GM21381 (cell line): ENCODE data around the gene TAS2R1.
"Not testable (repeated sequence)": the region's sequence is repeated elsewhere in the genome, so short reads cannot be mapped to it uniquely, and the experiment has no call there.

ENCODE experiments used
- ATAC-seq: cut with Tn5 transposase; IDR thresholded peaks from one replicate; pipeline ENCODE4 v1.9.1; 2021; ENCODE audit warnings: mild to moderate bottlenecking, moderate library complexity; ENCODE audit not compliant: unreplicated experiment

TAS2R1 gene

DNA sequence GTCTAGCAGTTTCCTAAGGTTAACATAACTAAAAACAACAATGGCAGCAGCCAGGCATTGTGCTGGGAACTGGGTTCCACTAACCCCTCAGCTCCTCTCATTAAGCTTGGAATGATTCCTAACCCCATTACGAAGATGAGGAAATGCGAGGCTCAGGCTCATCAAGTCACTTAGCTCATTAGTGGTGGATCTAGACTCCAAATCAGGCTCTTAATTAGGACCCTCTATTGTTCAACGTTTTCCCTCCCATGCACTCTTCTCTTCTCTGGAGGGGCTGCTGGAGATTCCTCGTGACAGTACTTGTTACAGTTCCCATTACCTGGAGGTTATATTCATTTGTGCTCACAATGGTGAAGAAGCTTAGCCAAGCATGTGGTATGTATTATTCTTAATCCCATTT lies 6.5 kb downstream of the TAS2R1 start:
- no peak for ATAC-seq

DNA sequence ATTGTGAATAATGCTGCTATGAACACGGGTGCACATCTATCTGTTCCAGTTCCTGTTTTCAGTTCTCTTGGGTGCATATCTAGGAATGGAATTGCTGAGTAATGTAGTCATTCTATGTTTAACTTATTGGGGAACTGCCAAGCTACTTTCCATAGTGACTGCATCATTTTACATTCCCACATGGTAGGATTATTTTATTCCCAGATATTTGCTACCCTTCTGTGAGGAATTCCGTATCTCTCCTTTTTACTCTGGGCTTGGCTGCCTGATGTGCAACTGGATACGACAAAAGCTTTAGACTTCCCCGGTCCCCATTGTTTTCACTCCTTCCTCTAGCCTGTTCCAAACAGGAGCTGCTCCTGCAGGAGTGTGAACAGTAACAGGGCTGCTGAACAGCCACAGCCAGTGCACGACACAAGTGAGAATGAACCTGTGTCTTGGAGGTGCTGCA lies 7.2 kb downstream of the TAS2R1 start:
- no peak for ATAC-seq

DNA sequence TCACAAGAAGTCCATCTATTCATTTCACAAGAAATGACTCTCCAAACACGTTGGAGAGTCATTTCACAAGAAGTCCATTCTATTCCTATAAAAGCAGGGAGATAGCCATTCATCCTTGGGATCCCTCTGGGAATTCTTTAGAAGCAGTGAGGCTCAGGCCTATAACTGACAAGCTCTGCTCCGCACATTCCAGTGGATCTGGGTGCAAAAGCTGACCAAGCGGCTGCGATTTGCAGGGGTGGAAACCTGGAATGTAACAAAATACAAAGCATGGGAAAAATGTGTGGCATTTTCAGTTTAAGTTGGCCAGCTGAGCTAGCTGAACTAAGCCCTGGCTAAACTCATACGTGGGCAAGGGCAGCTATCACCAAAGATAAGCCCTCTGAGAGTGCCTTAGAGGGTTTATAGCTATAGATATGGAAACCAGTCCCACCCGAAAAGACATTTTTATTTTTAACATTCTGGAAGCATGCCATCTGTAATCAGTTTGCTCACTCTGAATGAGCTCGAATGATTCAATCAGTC lies 8.7 kb downstream of the TAS2R1 start:
- ATAC-seq, result no peak

DNA sequence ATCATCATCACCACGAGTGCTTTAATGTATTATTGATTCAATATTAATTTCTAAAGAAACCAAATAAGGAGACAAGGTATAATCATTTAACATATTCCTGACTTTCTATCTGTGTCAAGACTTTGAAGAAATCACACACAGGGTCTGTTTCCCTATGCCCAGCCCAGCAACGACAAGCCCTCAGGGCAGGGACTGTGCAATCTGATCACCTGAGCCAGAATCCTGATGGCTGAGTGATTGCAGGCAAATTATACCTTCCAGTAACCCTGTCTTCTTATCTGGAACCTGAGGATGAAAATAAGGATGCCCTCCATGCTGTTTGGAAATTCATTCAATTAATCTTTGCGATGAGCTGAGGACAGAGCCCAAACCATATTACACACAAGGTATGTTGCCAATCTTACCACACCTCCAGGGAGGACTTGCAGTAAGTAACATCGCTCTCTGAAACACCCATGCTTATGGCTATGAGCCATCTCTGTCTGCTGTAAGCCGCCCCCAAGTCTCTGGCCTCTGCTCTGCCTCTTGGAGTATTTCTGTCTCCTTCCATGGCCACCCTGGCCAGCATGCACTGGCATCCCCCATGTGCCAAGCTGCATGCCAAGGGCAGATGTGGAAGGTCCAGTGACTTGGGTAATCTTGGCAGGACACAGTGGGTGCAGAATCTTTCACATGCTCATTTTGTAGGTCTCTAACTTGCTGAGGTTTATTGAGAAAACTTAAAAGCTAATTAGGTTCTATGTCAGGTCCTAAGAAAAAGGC lies 10.6 kb downstream of the TAS2R1 start:
- ATAC-seq, result no peak

DNA sequence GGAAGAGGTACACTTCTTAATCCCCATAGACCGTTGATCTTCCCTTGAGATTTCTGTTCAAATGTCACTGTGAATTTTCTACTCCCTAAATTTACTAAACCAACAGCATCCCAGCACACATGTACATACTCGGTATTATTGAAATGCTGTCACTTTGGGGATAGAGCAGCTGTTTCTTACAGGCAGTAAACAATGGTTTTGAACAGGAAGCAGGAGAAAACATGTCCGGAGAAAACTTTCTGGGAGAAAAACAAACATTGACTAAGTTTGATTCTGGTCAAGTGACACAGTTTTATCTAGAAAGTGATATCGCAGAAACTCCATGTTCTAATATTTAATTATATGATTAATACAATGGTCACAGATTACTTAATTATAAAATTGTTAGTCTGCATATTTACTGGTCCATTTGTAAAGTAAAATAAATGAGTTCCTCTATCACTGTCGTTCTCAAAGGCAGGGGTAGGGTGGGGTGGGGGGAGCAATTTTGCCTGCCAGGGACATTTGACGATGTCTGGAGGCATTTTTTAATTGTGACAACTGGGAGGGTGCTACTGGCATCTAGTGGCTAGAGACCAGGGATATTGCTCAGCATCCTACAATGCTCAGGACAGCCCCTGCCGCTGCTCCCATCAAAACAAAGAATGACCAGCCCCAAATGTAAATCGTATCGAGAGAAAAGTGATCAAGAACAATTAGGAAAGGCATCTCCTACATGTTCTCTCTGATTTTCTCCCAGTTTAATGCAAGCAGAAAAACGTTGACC lies 12.2 kb downstream of the TAS2R1 start:
- ATAC-seq, result no peak

DNA sequence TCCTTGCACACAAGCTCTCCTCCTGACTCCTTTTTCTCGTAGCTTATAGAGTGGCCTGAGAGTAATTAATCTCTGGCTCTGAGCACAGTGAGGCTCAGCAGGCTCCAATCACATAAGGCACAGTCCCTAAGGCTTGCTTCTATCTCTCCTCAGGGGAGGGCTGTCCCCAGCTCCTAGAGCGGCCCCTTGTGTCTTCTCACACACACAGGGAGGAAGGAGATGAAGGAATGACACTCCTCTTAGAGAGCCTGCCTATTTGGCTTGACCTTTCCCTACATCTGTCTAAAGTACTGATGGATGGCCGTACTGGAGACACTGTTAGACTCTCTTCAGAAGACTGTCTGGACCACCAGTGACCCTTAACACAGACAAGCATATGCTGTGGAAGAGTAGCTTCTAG lies 12.9 kb downstream of the TAS2R1 start:
- ATAC-seq, result no peak

DNA sequence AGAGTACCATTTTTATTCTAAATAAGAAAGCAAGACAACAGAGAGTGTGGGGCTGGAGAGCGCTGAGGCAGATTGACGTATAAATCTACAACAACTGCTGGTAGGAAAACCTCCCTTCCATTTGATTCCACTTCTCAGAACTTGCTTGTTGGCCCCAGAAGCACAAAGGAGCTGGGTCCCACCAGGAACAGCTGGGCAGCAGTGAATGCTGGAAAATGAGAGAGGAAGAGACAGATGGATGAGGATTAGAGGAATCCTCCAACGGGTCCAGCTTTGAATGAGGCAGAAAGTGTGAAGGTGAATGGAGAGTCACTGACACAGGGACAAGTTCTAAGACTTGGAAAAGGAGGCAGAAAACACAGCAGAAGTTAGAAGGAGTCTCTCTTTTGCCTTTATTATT lies 14.8 kb downstream of the TAS2R1 start:
- no peak for ATAC-seq

DNA sequence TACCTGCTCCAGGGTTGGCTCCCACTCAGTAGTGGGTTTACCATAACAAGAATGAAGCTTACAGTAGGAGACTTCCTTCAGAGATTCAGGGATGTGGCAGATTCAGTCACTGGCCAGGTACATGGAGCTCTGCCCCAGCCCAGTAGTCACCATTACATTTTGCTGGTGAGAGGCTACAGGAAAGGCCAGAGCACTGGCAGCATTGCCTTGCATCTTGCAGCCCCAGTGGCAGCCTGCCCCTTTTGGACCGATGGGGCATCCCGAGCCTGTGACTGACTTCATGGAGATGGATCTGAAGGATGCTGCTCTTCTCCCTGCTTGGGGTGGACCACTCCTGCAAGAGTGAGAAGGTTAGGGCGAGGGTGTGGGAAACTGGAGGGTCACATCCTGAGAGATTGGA lies 16.8 kb downstream of the TAS2R1 start:
- ATAC-seq, result no peak

DNA sequence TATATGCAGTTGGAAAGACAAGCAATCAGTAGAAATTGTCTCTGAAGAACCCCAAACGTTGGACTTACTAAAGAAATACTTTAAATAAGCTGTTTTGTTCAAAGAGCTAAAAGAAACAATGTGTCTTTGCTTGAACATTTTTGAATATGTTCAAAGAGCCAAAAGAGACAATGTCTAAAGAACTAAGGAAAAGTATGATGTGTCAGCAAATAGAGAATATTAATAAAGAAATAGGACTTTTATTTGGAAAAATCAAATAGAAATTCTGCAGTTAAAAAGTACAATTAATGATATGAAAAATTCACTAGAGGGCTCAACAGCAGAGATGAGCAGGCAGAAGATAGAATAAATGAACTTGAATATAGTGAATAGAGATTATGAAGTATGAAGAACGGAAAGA lies 19.2 kb downstream of the TAS2R1 start:
- ATAC-seq, result no peak

DNA sequence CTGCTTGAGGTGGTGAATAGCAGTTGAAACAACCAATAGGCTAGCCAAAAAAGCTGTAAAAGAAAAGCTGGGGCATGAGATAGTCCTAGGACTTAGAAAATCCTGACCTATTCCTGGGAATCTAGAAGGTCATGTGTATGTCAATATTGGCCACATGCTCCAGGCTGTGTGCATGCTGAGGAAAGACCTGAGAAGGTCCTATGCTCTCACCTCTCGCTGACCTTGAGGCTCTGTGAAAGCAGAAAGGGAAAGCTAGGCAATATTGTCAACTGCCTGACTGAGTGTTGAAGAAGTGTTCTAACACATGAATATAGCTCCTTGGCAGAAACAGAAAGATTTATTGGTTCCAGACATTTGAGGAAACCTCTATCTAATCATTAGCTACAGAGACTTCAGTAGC lies 19.8 kb downstream of the TAS2R1 start:
- no peak for ATAC-seq

DNA sequence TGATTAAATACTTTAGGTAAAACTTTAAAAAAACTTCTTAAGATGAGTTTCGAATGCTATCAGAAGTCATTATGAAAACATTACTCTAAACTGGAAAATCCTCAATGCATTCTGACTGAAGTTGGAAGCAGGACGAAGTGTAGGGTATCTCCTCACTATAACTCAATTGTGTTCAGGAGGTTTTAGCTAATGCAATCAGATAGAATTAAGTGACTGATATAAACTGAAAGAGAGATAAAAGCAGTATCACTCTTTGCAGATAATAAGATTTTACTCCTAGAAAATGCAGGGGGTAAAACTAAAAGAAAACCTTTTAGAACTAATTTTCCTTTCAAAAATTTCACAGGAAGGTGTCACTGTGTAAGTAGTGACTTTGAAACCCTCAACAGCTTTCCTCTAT lies 22.1 kb downstream of the TAS2R1 start:
- ATAC-seq, result no peak

DNA sequence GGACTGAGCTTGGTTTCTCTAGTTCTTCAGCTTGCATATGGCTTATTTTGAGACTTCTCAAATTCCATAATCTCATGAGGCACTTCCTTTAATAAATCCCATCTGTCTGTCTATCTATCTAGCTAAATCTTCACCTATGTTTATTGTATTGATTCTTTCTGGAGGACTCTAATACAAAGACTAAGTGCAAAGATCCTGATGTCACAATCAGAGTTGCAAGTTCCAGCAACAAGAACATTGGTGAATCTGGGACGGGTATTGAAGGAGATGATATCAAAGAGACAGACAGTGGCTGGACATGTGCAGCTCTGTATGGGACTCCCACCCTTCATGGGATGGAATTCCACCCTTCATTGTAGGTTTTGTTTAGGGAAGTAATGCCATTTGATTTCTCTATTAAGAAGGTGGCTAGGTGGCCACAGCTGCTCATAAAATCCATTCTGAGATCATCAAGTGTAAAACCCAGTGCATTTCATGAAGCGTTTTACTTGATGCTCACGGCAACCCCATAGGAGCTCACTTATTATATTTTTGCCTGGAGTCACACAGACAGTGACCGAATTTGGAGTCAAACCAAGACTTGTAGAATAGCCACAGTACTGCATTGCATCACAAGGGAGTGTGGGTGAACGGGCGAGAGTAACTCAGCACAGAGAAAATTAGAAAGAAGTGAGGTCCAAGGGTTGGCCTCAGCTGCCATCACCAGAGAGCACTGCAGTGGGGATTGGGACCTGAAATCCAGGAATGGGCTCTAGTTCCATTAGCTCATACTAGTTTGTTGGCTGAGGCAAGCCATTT lies 24.9 kb downstream of the TAS2R1 start:
- ATAC-seq, result no peak

DNA sequence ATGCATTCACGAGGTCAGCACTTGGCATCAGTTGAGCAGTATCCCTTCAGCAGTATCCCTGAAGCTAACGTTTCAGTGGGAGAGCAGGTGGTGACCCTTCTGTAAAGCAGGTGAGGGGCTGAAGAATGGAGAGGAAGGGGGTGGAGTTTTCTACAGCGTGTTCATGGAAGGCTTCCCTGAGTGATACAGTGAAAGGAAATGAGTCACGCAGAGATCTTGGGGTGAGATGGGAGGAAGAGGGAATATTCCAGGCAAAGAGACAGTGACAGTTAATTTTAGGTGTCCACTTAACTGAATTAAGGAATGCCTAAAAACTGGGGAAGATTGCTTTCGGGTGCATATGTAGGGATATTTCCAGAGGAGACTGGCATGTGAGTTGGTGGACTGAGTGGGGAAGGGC lies 25.7 kb downstream of the TAS2R1 start:
- no peak for ATAC-seq

DNA sequence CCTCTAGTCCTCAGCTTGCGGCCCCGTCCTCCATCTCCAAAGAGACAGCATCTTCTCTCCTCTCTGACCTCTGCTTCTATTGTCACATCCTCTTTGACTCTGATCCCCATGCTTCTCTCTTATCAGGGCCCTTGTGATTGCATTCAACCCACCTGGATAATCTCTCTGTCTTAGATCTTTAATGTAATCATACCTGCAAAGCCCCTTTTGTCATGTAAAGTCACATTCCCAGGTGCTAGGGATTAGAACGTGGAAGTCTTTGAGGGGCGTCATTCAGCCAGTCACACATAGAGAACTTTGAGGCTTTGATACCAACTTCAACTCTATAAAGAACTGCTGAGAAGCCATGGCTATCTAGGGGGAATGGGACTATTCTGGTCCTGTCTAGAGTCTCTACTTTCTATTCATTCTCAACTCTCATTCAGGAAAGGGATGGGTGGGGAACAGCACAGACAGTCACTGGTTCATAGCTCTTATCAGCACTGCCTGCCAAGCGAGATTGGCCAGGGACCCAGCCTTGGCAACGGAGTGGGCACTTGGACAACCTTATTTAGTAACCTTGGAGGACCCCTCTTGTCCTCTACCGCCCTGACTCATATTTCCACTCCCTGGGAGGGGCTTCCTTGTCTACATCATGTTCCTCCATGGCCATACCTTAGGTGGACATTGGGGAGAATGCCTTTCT lies 29.0 kb downstream of the TAS2R1 start:
- ATAC-seq, result no peak

DNA sequence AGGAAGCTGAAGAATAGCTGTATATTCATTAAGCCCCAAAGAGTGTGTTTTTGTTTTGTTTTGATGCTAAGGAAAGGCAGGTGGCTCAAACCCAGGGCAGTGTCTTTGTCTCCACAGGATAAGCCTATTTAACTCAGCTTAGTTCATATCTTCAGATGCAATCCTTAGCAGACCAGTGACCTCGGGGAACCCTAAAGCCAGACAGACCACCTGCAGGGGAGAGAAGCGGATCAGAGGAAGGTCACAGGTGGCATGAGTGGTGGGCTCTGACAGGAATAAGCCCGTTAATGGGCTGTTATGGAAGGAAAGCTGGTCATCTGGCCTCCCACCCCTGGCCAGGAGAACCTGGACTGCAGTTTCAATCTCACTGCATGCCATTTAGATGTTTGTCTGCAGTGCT lies 30.8 kb downstream of the TAS2R1 start:
- ATAC-seq, result no peak

DNA sequence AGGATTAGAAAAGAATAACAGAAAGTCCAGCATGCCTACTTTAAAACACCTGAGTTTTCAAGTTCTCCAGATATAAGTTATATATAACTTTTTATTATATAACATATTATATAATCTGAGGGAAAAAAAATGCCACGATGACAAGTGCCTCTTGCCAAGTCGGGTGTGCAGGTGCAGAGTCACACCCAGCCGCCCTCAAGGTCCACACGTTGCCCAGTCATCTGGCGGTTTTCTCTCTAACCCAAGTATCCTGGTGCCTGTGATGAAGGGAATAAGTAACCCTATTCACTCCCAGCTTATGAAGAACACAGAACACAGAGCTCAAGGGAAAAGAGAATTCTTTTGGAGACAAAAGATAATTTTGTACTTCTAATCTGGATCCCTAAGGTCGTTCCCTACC lies 31.8 kb downstream of the TAS2R1 start:
- ATAC-seq, result not testable (repeated sequence)

DNA sequence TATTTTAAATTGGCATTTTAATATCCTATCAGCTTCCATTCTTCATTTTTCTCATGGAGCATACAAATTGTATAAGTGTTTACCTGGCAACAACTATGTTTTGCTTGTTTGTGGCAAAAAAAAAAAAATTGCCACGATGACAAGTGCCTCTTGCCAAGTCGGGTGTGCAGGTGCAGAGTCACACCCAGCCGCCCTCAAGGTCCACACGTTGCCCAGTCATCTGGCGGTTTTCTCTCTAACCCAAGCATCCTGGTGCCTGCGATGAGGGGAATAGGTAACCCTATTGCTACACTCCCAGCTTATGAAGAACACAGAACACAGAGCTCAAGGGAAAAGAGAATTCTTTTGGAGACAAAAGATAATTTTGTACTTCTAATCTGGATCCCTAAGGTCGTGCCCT lies 32.8 kb downstream of the TAS2R1 start:
- not testable (repeated sequence) for ATAC-seq

DNA sequence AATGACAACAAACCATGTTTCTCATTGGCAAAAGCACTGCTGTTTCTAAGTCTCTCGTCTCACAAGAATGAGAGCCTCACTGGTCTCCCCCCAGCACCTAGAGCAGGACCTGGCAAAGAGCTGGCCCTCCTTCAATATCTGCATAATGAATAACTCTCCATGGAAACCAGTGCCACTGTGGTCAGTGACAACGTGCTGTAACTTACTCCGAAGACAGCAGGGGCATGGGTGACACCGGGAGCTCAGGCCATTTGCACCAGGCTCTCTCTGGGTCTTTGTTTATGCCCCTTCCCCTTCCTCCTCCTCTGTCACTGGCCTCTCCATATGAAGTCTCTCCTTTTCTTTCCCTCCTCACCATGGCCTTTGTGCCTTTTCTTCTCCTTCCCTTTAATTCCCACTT lies 33.3 kb downstream of the TAS2R1 start:
- no peak for ATAC-seq

DNA sequence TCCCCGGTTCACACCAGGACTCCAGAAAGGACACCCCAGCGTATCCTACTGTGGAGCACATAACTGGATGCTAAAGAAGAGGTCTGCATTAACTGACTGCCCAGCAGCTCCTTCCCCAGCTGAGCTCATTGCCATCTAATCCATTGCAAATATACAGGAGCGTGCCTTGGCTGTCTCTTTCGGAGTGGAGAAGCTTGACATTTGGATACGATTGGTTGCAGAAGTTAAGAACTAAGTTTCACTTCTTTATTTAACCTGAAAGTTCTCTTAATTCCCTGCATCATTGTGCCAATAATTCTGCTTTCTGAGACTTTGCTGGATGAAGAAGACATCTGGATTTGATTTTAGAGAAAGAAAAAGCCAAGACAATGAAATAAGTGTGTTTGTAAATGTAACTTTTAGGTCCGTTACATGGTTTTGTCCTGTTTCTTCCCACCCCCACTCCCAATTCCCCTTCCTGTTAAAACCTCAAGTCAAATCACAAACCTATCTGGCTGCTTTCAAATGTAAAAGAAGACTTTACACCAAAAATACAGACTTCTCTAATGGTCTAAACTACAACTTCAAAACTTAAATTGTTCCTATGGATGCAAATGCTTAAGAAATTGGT lies 33.9 kb downstream of the TAS2R1 start:
- no peak for ATAC-seq

DNA sequence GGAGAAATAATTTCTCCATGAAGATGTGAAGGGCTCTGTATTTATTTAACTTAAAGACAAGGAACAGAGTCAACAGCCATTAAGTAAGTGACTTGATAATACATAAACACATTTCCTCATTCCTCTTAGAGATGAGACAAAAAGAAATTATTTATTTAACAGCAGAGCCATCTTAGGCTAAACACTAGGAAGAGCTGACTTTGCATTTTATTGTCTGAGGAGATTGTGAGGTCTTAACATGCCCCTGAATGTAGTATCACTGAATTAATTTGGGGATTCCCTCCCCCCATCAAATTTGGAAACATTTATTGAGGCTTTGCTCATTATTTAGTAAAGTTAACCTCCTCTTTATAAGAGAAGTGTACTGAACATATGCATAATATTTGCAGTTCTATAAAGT lies 35.2 kb downstream of the TAS2R1 start:
- no peak for ATAC-seq
